BJ (cell line): Measurements from ENCODE around the gene FRMD5. TPM values are rescaled to one million over a fixed set of nuclear protein-coding genes. Genes with fewer than 3 reads are reported as not detected.

Experiments
- CTCF ChIA-PET: fragments of 350-600 bp; formaldehyde crosslinking; extraction: SDS; loops from one replicate; lab custom pipeline; 2021; ENCODE audit warnings: antibody characterized with exemption, inconsistent platforms; lab: Yijun Ruan, JAX
- POLR2A ChIA-PET: fragments of 300-600 bp; sonication (Branson Sonifier 250); formaldehyde crosslinking; extraction: SDS; loops from one replicate; lab custom pipeline; 2021; ENCODE audit warnings: antibody characterized with exemption; lab: Charles Lee
- DNase-seq: peaks from one replicate; pipeline ENCODE4 v3.0.0-alpha.2; 2011; ENCODE audit warnings: low read depth
- H3K27me3 ChIP-seq: 2 replicates; pipeline ENCODE4 v1.6.0; 2011; ENCODE audit warnings: low read length; ENCODE audit not compliant: control insufficient read depth, insufficient read depth
- H3K36me3 ChIP-seq: 2 replicates; pipeline ENCODE4 v1.5.1; 2011; ENCODE audit warnings: low read length; ENCODE audit not compliant: control insufficient read depth, insufficient read depth
- H3K4me3 ChIP-seq: 2 replicates; pipeline ENCODE4 v1.5.1; 2011; ENCODE audit warnings: low read depth, mild to moderate bottlenecking, control low read depth, low read length
- CTCF ChIP-seq: IDR thresholded peaks from 2 replicates; pipeline ENCODE4 v1.5.1; 2011; ENCODE audit warnings: low read depth, mild to moderate bottlenecking, control low read depth, inconsistent platforms, low read length, moderate library complexity; ENCODE audit not compliant: insufficient read depth
- polyA plus RNA-seq: library from polyadenylated mRNA; depleted of rRNA; stranded (reverse); fragments of >200 nt; gene quantifications from 2 replicates; pipeline ENCODE4 v1.2.3, GENCODE V29; 2011

FRMD5 gene
- polyA plus RNA-seq, 1 experiment, result 0.96 TPM

GRCh38 chr15:43939070-43939469 is 256.0 kb downstream of the FRMD5 start:
- no peaks in the 10 kb centered on the region for H3K36me3 ChIP-seq
- H3K27me3 ChIP-seq, result no peaks in the 10 kb centered on the region
- CTCF ChIA-PET, result interaction anchor here (0.6 to 2.2 kb wide), 9 partner anchors 9 to 658 kb away, joined by 3 to 15 read pairs (median 4); no protein-coding TSS in a partner anchor
- POLR2A ChIA-PET, result no interaction called here
- no peak overlapping the region for H3K4me3 ChIP-seq
- peak; percentile 56 for TF ChIP-seq CTCF
- no peak for DNase-seq

- Histone ChIP-seq H3K27me3 (no peaks in the 10 kb centered on the region), H3K4me3 (no peak overlapping the region), H3K36me3 (no peaks in the 10 kb centered on the region)
- CTCF ChIA-PET, result interaction anchor here (1.2 to 1.3 kb wide), 3 partner anchors 11 to 179 kb away, joined by 3 read pairs; no protein-coding TSS in a partner anchor
- peak; percentile 55 for DNase-seq
- no peak for TF ChIP-seq CTCF
- POLR2A ChIA-PET, result no interaction called here
These were observed 260.6 kb downstream of the FRMD5 start for GRCh38 chr15:43934480-43934879.

GRCh38 chr15:43932907-43933306 is 262.2 kb downstream of the FRMD5 start:
- no peaks in the 10 kb centered on the region for H3K36me3 ChIP-seq
- POLR2A ChIA-PET, result no interaction called here
- H3K4me3 ChIP-seq, result no peak overlapping the region
- CTCF ChIA-PET, result interaction anchor here (0.9 kb wide), 1 partner anchor 9 kb away, joined by 3 read pairs; no protein-coding TSS in a partner anchor
- no peak for TF ChIP-seq CTCF
- no peak for DNase-seq
- H3K27me3 ChIP-seq, result no peaks in the 10 kb centered on the region

- TF ChIP-seq CTCF, result no peak
- H3K27me3 ChIP-seq, result no peaks in the 10 kb centered on the region
- ChIA-PET POLR2A (no interaction called here), CTCF (interaction anchor here (0.9 kb wide), 1 partner anchor 10 kb away, joined by 3 read pairs; no protein-coding TSS in a partner anchor)
- H3K36me3 ChIP-seq, result no peaks in the 10 kb centered on the region
- no peak overlapping the region for H3K4me3 ChIP-seq
- DNase-seq, result no peak
These were observed 263.2 kb downstream of the FRMD5 start for GRCh38 chr15:43931790-43932435.

GRCh38 chr15:43931119-43931518 is 264.0 kb downstream of the FRMD5 start:
- no peak for TF ChIP-seq CTCF
- Histone ChIP-seq H3K4me3 (no peak overlapping the region), H3K36me3 (no peaks in the 10 kb centered on the region), H3K27me3 (no peaks in the 10 kb centered on the region)
- DNase-seq, result no peak
- ChIA-PET CTCF (no interaction called here), POLR2A (no interaction called here)
